ENCODE measurements around the gene FAM107B.
"Not testable (repeated sequence)": the region's sequence is repeated elsewhere in the genome, so short reads cannot be mapped to it uniquely, and the experiment has no call there.

FAM107B gene

GRCh38 chr10:14695847-14696480, 78.7 kb downstream of the FAM107B start:
- no peak overlapping the region for H3K27ac ChIP-seq
- no peak for TF ChIP-seq CTCF (IDR thresholded peaks at IDR 0.05)
- no peak overlapping the region for H3K4me3 ChIP-seq
- DNase-seq (ENCODE audit: low spot score), result no peak

GRCh38 chr10:14693891-14694290, 80.8 kb downstream of the FAM107B start:
- Histone ChIP-seq H3K4me3 (no peak overlapping the region), H3K27ac (no peak overlapping the region)
- no peak for TF ChIP-seq CTCF (IDR thresholded peaks at IDR 0.05)
- DNase-seq (ENCODE audit: low spot score), result no peak

- TF ChIP-seq CTCF (IDR thresholded peaks at IDR 0.05), result no peak
- no peak for DNase-seq (ENCODE audit: low spot score)
- Histone ChIP-seq H3K27ac (no peak overlapping the region), H3K4me3 (no peak overlapping the region)
These were observed 82.2 kb downstream of the FAM107B start for GRCh38 chr10:14692344-14693076.

GRCh38 chr10:14691359-14691758, 83.3 kb downstream of the FAM107B start:
- no peak for DNase-seq (ENCODE audit: low spot score)
- Histone ChIP-seq H3K4me3 (no peak overlapping the region), H3K27ac (no peak overlapping the region)
- no peak for TF ChIP-seq CTCF (IDR thresholded peaks at IDR 0.05)

- no peak for TF ChIP-seq CTCF (IDR thresholded peaks at IDR 0.05)
- H3K27ac ChIP-seq, result no peak overlapping the region
- no peak for DNase-seq (ENCODE audit: low spot score)
- no peak overlapping the region for H3K4me3 ChIP-seq
These were observed 86.1 kb downstream of the FAM107B start for GRCh38 chr10:14688606-14689005.

- DNase-seq (ENCODE audit: low spot score); H3K27ac ChIP-seq; H3K4me3 ChIP-seq: not testable (repeated sequence)
These were observed 86.5 kb downstream of the FAM107B start for GRCh38 chr10:14688189-14688588.

GRCh38 chr10:14687340-14687739, 87.4 kb downstream of the FAM107B start:
- Histone ChIP-seq H3K4me3 (no peak overlapping the region), H3K27ac (no peak overlapping the region)
- DNase-seq (ENCODE audit: low spot score), result no peak
- TF ChIP-seq CTCF (IDR thresholded peaks at IDR 0.05), result no peak

Measured in coronary artery (tissue), 2 donors.